IMR-90 (cell line): ENCODE data around the gene TULP3. TPM values are rescaled to one million over a fixed set of nuclear protein-coding genes. Genes with fewer than 3 reads are reported as not detected.

Experiments used
- ATAC-seq: fragments of 200-7000 bp; cut with Tn5 transposase; 2 replicates; pipeline ENCODE4 v1.9.1; 2020; ENCODE audit warnings: low read depth, mild to moderate bottlenecking, moderate library complexity
- BruUV-seq: library from RNA; stranded (reverse); fragments of 400-500 nt; replicated peaks from 2 replicates; lab custom pipeline; 2021; lab: Mats Ljungman, UMichigan
- CTCF ChIA-PET: fragments of 300-600 bp; formaldehyde crosslinking; extraction: SDS; loops from one replicate; lab custom pipeline; 2021; ENCODE audit warnings: antibody characterized with exemption; lab: Yijun Ruan, JAX
- POLR2A ChIA-PET: fragments of 300-600 bp; sonication (Branson Sonifier 250); formaldehyde crosslinking; loops from one replicate; lab custom pipeline; 2022; ENCODE audit warnings: antibody characterized with exemption; ENCODE audit not compliant: unreplicated experiment; lab: Charles Lee
- DNase-seq: peaks from one replicate; pipeline ENCODE4 v3.0.0; 2013
- H2AFZ ChIP-seq: replicated peaks from 2 replicates; pipeline ENCODE3; 2013; ENCODE audit warnings: low read length, mild to moderate bottlenecking; ENCODE audit not compliant: poor library complexity
- H2AK5ac ChIP-seq: 2 replicates; pipeline ENCODE4 v1.6.1; 2013; ENCODE audit warnings: low read depth, low read length, inconsistent platforms
- H2AK9ac ChIP-seq: replicated peaks from 2 replicates; pipeline ENCODE3; 2013; ENCODE audit warnings: mild to moderate bottlenecking, low read depth, low read length, moderate library complexity; ENCODE audit not compliant: poor library complexity
- H2BK120ac ChIP-seq: 2 replicates; pipeline ENCODE4 v1.6.1; 2013; ENCODE audit warnings: low read depth, low read length, inconsistent platforms
- H2BK15ac ChIP-seq: 3 replicates; pipeline ENCODE4 v1.6.1; 2013; ENCODE audit warnings: low read depth, low read length, inconsistent platforms
- H2BK20ac ChIP-seq: 2 replicates; pipeline ENCODE4 v1.6.1; 2013; ENCODE audit warnings: low read depth, mild to moderate bottlenecking, inconsistent platforms, low read length, moderate library complexity
- H2BK5ac ChIP-seq: 2 replicates; pipeline ENCODE4 v1.6.1; 2013; ENCODE audit warnings: mild to moderate bottlenecking, low read depth, low read length, inconsistent platforms; ENCODE audit not compliant: poor library complexity, severe bottlenecking
- H3K14ac ChIP-seq: replicated peaks from 2 replicates; pipeline ENCODE4 v1.6.1; 2013; ENCODE audit warnings: low read depth, low read length, inconsistent platforms
- H3K18ac ChIP-seq: 2 replicates; pipeline ENCODE4 v1.6.1; 2013; ENCODE audit warnings: low read depth, low read length, control low read depth
- H3K23ac ChIP-seq: 2 replicates; pipeline ENCODE4 v1.6.1; 2013; ENCODE audit warnings: low read depth, low read length, inconsistent platforms
- H3K27ac ChIP-seq: 2 replicates; pipeline ENCODE4 v1.5.1; 2013; ENCODE audit warnings: mild to moderate bottlenecking, control low read depth, low read length; ENCODE audit not compliant: insufficient read depth
- H3K27me3 ChIP-seq: 2 replicates; pipeline ENCODE4 v1.6.1; 2013; ENCODE audit warnings: low read length; ENCODE audit not compliant: control insufficient read depth, insufficient read depth
- H3K36me3 ChIP-seq: 2 replicates; pipeline ENCODE4 v1.6.1; 2013; ENCODE audit warnings: low read length, mixed read lengths; ENCODE audit not compliant: control insufficient read depth, insufficient read depth
- H3K4ac ChIP-seq: 2 replicates; pipeline ENCODE4 v1.6.1; 2013; ENCODE audit warnings: low read depth, low read length, inconsistent platforms
- H3K4me1 ChIP-seq: 2 replicates; pipeline ENCODE4 v1.6.1; 2013; ENCODE audit warnings: low read length, mixed read lengths; ENCODE audit not compliant: control insufficient read depth, insufficient read depth
- H3K4me2 ChIP-seq: 2 replicates; pipeline ENCODE4 v1.6.1; 2013; ENCODE audit warnings: low read depth, mild to moderate bottlenecking, control low read depth, low read length, moderate library complexity
- H3K4me3 ChIP-seq: 2 replicates; pipeline ENCODE4 v1.5.1; 2013; ENCODE audit warnings: low read depth, mild to moderate bottlenecking, control low read depth, low read length, moderate library complexity; ENCODE audit not compliant: insufficient read depth
- H3K56ac ChIP-seq: 2 replicates; pipeline ENCODE4 v1.6.1; 2013; ENCODE audit warnings: low read length, inconsistent platforms; ENCODE audit not compliant: insufficient read depth; ENCODE audit errors: extremely low read depth
- H3K79me1 ChIP-seq, 2 experiments: 2 replicates each; pipeline ENCODE4 v1.6.1; 2013; ENCODE audit warnings: low read length in 2 of 2, inconsistent platforms in 1 of 2, low read depth in 1 of 2
- H3K9ac ChIP-seq: 2 replicates; pipeline ENCODE4 v1.6.1; 2013; ENCODE audit warnings: low read depth, low read length, control low read depth
- H3K9me1 ChIP-seq: 2 replicates; pipeline ENCODE4 v1.6.1; 2013; ENCODE audit warnings: low read length, inconsistent platforms; ENCODE audit not compliant: insufficient read depth
- H3K9me3 ChIP-seq: 2 replicates; pipeline ENCODE4 v1.6.1; 2013; ENCODE audit warnings: low read length; ENCODE audit not compliant: control insufficient read depth, insufficient read depth
- H4K20me1 ChIP-seq: 2 replicates; pipeline ENCODE4 v1.6.1; 2013; ENCODE audit warnings: low read length, inconsistent platforms; ENCODE audit not compliant: insufficient read depth
- H4K5ac ChIP-seq: 2 replicates; pipeline ENCODE4 v1.6.1; 2013; ENCODE audit warnings: mild to moderate bottlenecking, low read depth, low read length, control low read depth
- H4K8ac ChIP-seq, 2 experiments: 2 replicates each; pipeline ENCODE4 v1.6.1; 2013; ENCODE audit warnings: low read depth in 2 of 2, low read length in 2 of 2, control low read depth in 1 of 2, inconsistent platforms in 1 of 2
- H4K91ac ChIP-seq: 2 replicates; pipeline ENCODE4 v1.6.1; 2013; ENCODE audit warnings: low read depth, low read length, inconsistent platforms; ENCODE audit not compliant: insufficient read depth
- BHLHE40 ChIP-seq: fragments of 150-350 bp; IDR thresholded peaks from 2 replicates; pipeline ENCODE4 v1.6.1; 2016; ENCODE audit warnings: mild to moderate bottlenecking, low read depth, low read length
- CEBPB ChIP-seq: IDR thresholded peaks from 2 replicates; pipeline ENCODE4 v1.6.1; 2012; ENCODE audit warnings: low read depth, low read length, improper control_type of control experiment
- CHD1 ChIP-seq: IDR thresholded peaks from 2 replicates; pipeline ENCODE4 v1.6.1; 2012; ENCODE audit warnings: low read depth, low read length, improper control_type of control experiment
- ELK1 ChIP-seq: fragments of 150-350 bp; IDR thresholded peaks from 2 replicates; pipeline ENCODE4 v1.6.1; 2016; ENCODE audit warnings: low read depth, mild to moderate bottlenecking, low read length, moderate library complexity, borderline replicate concordance
- MAZ ChIP-seq: IDR thresholded peaks from 2 replicates; pipeline ENCODE4 v1.6.1; 2012; ENCODE audit warnings: low read depth, mild to moderate bottlenecking, low read length, improper control_type of control experiment, moderate library complexity, borderline replicate concordance
- NFE2L2 ChIP-seq: fragments of 150-350 bp; IDR thresholded peaks from 2 replicates; pipeline ENCODE4 v1.6.1; 2016; ENCODE audit warnings: low read depth, mild to moderate bottlenecking, low read length
- RAD21 ChIP-seq: IDR thresholded peaks from 2 replicates; pipeline ENCODE4 v1.6.1; 2012; ENCODE audit warnings: low read length, improper control_type of control experiment
- RCOR1 ChIP-seq: IDR thresholded peaks from 2 replicates; pipeline ENCODE4 v1.6.1; 2012; ENCODE audit warnings: mild to moderate bottlenecking, low read length, improper control_type of control experiment; ENCODE audit not compliant: insufficient replicate concordance
- RFX5 ChIP-seq: IDR thresholded peaks from 2 replicates; pipeline ENCODE4 v1.8.0; 2012; ENCODE audit warnings: low read depth, mild to moderate bottlenecking, low read length, moderate library complexity
- SMC3 ChIP-seq: fragments of 150-350 bp; IDR thresholded peaks from 2 replicates; pipeline ENCODE4 v1.6.1; 2016; ENCODE audit warnings: low read depth, mild to moderate bottlenecking, antibody characterized with exemption, low read length, moderate library complexity
- WGBS, 2 experiments: methylation state at CpG; one replicate each; pipeline versions ENCODE4 v1.1.5 to v1.1.7; 2013; ENCODE audit warnings: missing lambda C conversion rate in 2 of 2; ENCODE audit not compliant: insufficient read length in 1 of 2; ENCODE audit errors: extremely low coverage in 2 of 2; 5-methylcytosine and 5-hydroxymethylcytosine counted together
- dilution Hi-C: fragments of 300-500 bp; cut with HindIII; formaldehyde crosslinking; loops from one replicate; pipeline ENCODE4 v1.14.3; 2018; ENCODE audit warnings: low sequenced_read_pairs; ENCODE audit not compliant: unreplicated experiment
- in situ Hi-C: fragments of 300-500 bp; cut with MboI; formaldehyde crosslinking; loops from 3 replicates; pipeline ENCODE4 v1.14.3; 2019; ENCODE audit warnings: low sequenced_read_pairs, inconsistent platforms, mixed read lengths
- intact Hi-C: fragments of 100-400 bp; cut with micrococcal nuclease; formaldehyde crosslinking; loops from 2 replicates; pipeline ENCODE4 v1.10.0; 2022
- polyA plus RNA-seq, 3 experiments: library from polyadenylated mRNA; depleted of rRNA; stranded (reverse); fragments of >200 nt; gene quantifications; 2 replicates each; pipeline ENCODE4 v1.2.3, GENCODE V29; 2012; ENCODE audit warnings: low replicate concordance in 1 of 3
- total RNA-seq: library from RNA; depleted of rRNA; stranded (reverse); fragments of >200 nt; gene quantifications from 2 replicates; pipeline ENCODE4 v1.2.3, GENCODE V29; 2012

Gene TULP3
- total and polyA plus RNA-seq, 2 of the 4 experiments (the other 2 are of a cell fraction) = 35.2 to 35.5 TPM

- Histone ChIP-seq H3K4me1 (no peaks in the 10 kb centered on the region), H3K18ac (no peak overlapping the region), H3K9ac (no peak overlapping the region), H2AK9ac (peak overlapping the region; percentile 28), H4K20me1 (no peaks in the 10 kb centered on the region), H3K27me3 (no peaks in the 10 kb centered on the region), H4K8ac (no peak overlapping the region), H3K9me1 (no peaks in the 10 kb centered on the region), H2AK5ac (no peak overlapping the region), H4K91ac (no peak overlapping the region), H2BK5ac (no peak overlapping the region), H3K14ac (no peak overlapping the region), H3K27ac (no peak overlapping the region), H3K4me2 (no peak overlapping the region), H2BK120ac (no peak overlapping the region), H3K79me1 (no peaks in the 10 kb centered on the region), H2BK15ac (no peak overlapping the region), H4K5ac (no peak overlapping the region), H3K4ac (no peak overlapping the region), H3K23ac (no peak overlapping the region), H3K4me3 (no peak overlapping the region), H3K56ac (no peak overlapping the region), H2AFZ (peak overlapping the region; percentile 58), H3K36me3 (peaks cover 6% of the 10 kb centered on the region), H3K9me3 (no peaks in the 10 kb centered on the region), H2BK20ac (no peak overlapping the region)
- ChIA-PET POLR2A (no interaction called here), CTCF (interaction anchor here (1.1 to 1.2 kb wide), 2 partner anchors 89 to 179 kb away, joined by 4 read pairs; no protein-coding TSS in a partner anchor)
- dilution Hi-C loops = no loop called here
- ATAC-seq (no peak), DNase-seq (no peak)
- in situ Hi-C loops = loop anchor here (10.0 kb wide), 1 partner anchor 180 kb away; no protein-coding TSS in a partner anchor
- no peak for TF ChIP-seq ELK1
- no peak for TF ChIP-seq RFX5
- no peak for TF ChIP-seq SMC3
- TF ChIP-seq CEBPB = no peak
- TF ChIP-seq CHD1 = no peak
- no peak for TF ChIP-seq RAD21
- no peak for TF ChIP-seq RCOR1
- no peak for TF ChIP-seq BHLHE40
- TF ChIP-seq NFE2L2 = no peak
- no peak for TF ChIP-seq MAZ
- no TSS peak for BruUV-seq
- intact Hi-C loops = no loop called here
- 81% methylated on average over 14 of the region's 25 CpGs; no CpG with 5 or more reads in 1 of the 2 experiments for WGBS, 2 experiments
These were observed 35.8 kb upstream of the TULP3 start for GRCh38 chr12:2854669-2855453.
